Activated naive CD4-positive, alpha-beta T cell treated with anti-CD3 and anti-CD28 coated beads, Interleukin-2, amount 50 U/mL, for 16 hours (primary cell): ENCODE measurements around the gene FAM83C.

Source experiments
- DNase-seq: peaks from one replicate; pipeline ENCODE4 v3.0.0-alpha.2; 2020

The FAM83C gene

GRCh38 chr20:35291654-35292503 is at the start of gene FAM83C:
Gene FAM83C, minus strand, starts transcription at chr20:35292425. Its CDS starts 121 bp downstream, at chr20:35292304.
- no peak for DNase-seq

GRCh38 chr20:35341366-35342028 is 49.3 kb upstream of the FAM83C start:
- no peak for DNase-seq

- DNase-seq, result no peak
These were observed 48.2 kb upstream of the FAM83C start for GRCh38 chr20:35340436-35340835.

- no peak for DNase-seq
These were observed 47.4 kb upstream of the FAM83C start for GRCh38 chr20:35339636-35340035.

GRCh38 chr20:35339007-35339406 is 46.8 kb upstream of the FAM83C start:
- no peak for DNase-seq

- no peak for DNase-seq
These were observed 42.3 kb upstream of the FAM83C start for GRCh38 chr20:35334311-35335101.

- no peak for DNase-seq
These were observed 41.4 kb upstream of the FAM83C start for GRCh38 chr20:35333606-35334005.

GRCh38 chr20:35332540-35333200 is 40.4 kb upstream of the FAM83C start:
- DNase-seq, result no peak

GRCh38 chr20:35329435-35330139 is 37.4 kb upstream of the FAM83C start:
- peak; percentile 37 for DNase-seq

- DNase-seq, result no peak
These were observed 36.5 kb upstream of the FAM83C start for GRCh38 chr20:35328689-35329088.

GRCh38 chr20:35328095-35328685 is 36.0 kb upstream of the FAM83C start:
- no peak for DNase-seq

- no peak for DNase-seq
These were observed 35.1 kb upstream of the FAM83C start for GRCh38 chr20:35327074-35327976.

GRCh38 chr20:35326740-35327073 is 34.5 kb upstream of the FAM83C start:
- DNase-seq, result no peak

- DNase-seq, result no peak
These were observed 34.0 kb upstream of the FAM83C start for GRCh38 chr20:35326021-35326739.

- no peak for DNase-seq
These were observed 33.2 kb upstream of the FAM83C start for GRCh38 chr20:35325401-35325800.

GRCh38 chr20:35320396-35321126 is 28.3 kb upstream of the FAM83C start:
- DNase-seq, result no peak

GRCh38 chr20:35319871-35320197 is 27.6 kb upstream of the FAM83C start:
- no peak for DNase-seq

GRCh38 chr20:35319192-35319870 is 27.1 kb upstream of the FAM83C start:
- DNase-seq, result no peak
